GDM1 (cell line): Measurements from ENCODE around the gene ZNF804A.
"Not testable (repeated sequence)": the region's sequence is repeated elsewhere in the genome, so short reads cannot be mapped to it uniquely, and the experiment has no call there.

ENCODE experiments used
- DNase-seq: peaks from one replicate; lab custom pipeline; 2025; lab: John Stamatoyannopoulos, UW

ZNF804A gene

DNA sequence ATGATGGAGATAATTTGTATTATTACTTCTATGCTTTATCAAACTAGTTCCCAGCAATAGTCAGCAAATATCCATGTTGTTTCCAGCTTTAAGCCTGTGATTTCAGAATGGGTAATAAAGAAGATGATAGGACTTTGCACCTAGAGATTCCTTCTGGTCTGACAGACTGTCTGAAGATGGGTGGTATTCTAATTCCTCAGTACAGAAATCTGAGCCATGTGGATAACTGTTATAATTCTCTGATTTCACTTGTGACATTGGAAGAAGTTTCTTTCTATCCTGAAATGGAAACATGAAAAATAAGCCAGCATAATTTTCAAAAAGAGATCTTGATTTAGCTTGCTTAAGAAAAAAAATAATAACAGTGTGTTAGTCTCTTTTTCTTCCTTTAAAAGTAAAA lies 130.1 kb downstream of the ZNF804A start:
- no peak for DNase-seq

DNA sequence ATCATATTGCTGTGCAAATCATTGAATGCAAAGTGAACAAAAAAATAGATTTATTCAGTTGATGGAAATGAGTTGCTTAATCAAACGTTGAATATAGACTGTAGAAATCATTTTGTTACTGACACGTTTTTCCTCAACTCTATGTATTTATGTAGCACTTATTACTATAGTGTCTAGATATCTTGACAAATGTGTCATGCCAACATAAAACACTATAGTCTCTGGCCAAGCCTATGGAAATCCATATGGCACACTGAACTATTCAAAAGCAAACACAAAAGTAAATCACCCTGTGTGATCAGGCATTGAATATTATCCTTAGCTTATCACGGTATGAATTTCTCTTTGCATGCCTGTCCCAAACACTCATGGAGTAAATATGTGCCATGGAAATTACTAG lies 131.3 kb downstream of the ZNF804A start:
- DNase-seq, result no peak

DNA sequence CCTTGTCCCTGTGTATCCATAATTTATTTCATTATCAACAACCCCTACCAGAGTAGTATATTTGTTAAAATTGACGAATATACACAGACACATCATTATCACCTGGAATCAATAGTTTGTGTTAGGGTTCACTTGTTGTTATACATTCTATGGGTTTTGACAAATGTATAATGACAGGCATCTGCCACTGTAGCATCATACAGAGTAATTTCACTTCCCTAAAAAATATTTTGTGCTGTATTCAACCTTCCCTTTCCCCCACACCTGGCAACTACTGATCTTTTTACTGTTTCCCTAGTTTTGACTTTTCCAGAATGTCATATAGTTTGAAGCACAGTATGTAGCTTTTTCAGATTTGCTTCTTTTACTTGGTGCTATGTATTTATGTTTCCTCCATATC lies 132.0 kb downstream of the ZNF804A start:
- no peak for DNase-seq

DNA sequence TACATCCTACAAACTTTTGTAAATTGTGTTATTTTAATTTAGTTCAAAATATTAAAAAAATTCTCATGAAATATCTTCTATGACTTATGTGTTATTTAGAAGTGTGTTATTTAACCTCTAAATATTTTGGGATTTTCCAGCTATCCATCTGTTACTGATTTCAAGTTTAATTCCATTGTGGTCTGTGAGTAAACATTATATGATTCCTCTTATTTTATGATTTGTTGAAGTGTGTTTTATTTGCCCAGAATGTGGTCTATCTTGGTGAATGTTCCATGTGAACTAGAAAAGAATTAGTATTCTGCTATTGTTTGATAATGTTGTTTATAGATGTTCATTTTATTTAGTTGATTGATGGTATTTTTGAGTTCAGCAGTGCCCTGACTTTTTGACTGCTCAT lies 136.0 kb downstream of the ZNF804A start:
- DNase-seq, result no peak

DNA sequence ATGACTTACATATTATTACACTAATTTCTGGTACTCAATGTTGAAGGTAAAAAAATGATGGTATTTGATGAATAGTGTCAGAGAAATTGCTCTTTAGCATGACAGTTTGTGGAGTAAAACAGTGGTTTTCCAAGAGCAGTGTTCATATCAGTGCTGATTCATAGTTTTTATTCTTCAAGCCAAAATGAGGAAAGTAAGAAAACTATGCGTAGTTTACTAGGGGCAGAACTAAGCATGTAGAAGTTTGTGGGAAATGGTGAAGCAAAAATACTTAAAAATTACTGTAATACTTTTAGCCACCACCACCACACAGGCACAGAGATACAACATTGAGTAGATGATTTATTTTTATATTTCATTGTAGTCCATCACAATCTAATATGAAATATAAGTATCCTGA lies 137.3 kb downstream of the ZNF804A start:
- no peak for DNase-seq

DNA sequence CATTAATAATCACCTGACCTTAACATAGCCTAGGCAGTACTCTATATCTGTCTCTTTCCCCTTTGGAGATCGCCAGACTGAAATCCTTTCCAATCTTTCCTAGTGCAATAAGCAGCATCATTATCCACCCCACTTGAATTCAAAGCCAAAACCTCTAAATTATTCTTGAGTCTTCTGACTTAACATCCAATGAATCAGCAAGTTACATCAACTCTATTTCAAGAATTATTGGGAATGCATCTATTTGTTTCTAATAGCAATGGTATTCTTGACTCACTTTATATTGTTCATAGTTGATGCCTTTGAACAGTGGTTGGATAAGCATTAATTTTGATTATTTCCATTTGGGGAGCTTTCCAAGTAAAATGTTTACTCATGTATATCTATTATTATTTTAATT lies 144.8 kb downstream of the ZNF804A start:
- DNase-seq, result no peak

DNA sequence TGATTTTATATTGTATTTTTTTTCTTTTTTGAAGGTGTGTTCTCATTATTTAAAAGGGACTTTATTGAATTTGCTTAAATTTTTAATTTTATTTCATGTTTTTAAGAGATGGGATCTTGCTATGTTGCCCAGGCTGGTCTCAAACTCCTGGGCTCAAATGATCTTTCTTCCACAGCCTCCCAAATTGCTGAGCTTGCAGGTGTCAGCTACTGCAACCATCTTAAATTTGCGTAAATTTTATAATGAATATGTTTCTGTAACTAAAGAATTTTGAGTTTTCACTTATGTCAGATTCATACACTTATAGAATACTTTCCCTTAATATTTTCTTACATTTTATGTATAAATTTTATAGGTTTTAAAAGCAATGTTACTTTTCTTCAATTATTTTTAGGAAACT lies 157.8 kb downstream of the ZNF804A start:
- DNase-seq, result no peak

DNA sequence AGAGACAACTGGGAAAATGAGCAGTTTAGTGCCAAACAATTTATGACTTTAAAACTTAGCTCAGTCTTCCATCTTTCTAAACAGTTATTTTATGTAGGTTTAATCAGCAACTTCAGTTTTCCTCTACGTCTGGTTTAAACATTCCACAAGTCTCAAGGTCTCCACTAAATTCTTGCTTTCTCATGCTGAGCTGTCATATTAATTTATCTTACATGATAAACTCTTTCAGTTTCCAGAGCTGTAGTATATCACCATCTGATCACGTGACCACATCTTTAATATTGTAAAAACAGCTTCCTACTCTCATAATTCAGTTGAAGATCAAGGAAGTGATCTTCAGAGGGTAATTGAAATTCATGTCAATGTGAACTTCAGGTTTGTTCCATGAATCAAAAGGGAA lies 158.6 kb downstream of the ZNF804A start:
- no peak for DNase-seq

DNA sequence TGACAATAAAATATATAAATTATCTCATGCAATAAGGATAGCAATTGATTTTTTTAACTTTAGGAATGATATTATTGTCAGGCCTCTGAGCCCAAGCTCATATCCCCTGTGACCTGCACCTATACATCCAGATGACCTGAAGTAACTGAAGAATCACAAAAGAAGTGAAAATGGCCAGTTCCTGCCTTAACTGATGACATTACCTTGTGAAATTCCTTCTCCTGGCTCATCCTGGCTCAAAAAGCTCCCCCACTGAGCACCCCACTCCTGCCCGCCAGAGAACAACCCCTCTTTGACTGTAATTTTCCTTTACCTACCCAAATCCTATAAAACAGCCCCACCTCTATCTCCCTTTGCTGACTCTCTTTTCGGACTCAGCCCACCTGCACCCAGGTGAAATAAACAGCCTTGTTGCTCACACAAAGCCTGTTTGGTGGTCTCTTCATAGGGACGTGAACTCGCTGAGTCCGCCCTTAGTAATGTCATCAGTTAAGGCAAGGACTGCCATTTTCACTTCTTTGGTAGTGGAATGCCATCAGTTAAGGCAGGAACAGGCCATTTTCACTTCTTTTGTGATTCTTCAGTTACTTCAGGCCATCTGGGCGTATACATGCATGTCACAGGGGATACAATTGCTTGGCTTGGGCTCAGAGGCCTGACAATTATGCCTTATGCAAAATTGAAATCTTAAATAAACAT lies 161.4 kb downstream of the ZNF804A start:
- not testable (repeated sequence) for DNase-seq

DNA sequence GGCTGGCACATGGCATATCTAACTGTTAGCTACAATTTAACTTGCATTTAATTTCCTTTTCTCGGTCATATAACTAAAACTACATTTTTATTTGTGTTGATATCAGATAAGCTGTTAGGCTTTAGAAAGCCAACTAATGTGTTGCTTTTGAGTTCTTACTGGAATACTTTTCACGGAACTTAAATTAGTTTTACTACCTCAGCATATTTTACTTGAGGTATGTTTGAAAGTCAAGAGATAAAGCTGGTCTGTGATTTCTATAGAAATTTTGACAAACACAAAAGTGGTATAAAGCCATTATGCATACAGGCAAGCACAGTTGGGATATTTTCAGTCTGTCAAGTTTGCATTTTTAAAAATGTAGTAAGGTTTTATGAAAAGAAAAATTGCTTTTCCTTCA lies 162.6 kb downstream of the ZNF804A start:
- DNase-seq, result no peak

DNA sequence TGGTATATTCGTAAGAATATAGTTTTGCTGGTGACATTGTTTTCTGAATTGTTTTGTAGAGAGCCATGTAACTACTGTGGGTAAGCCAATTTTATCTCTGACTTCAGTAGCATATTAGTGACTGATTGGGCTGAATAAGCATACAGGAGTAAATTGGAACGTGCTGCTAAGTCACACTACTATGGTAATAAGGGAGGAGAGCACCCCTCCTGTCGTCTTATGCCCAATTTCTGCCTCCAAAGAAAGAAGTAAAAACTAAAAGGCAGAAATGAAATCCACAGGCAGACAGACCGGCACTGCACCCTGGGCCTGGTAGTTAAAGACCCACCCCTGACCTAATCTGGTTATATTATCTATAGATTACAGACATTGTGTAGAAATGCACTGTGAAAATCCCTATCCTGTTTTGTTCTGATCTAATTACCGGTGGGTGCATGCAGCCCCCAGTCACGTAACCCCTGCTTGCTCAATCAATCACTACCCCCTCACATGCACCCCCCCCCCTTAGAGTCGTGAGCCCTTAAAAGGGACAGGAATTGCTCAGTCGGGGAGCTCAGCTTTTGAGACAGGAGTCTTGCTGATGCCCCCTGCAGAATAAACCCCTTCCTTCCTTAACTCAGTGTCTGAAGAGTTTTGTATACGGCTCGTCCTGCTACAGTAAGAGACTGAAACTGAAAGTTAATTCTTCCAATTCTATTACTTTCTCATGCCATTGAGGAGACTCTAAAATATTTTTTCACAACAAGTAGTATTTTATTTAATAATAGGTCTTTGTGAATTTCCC lies 167.0 kb downstream of the ZNF804A start:
- DNase-seq, result no peak

DNA sequence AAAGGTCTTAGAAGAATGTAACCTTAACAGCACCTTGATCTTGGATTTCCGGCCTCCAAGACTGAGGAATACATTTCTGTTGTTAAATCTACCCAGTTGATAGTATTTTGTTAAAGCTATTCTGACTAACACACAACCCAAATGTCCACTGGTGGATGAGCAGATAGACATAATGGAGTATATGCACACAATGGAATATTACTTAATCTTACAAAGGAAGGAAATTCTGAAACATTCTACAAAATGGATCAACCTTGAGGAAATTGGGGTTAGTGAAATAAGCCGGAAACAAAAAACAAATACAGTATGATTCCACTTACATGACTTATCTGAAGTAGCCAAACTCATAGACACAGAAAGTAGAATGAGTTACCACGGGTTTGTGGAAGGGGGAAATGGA lies 168.7 kb downstream of the ZNF804A start:
- DNase-seq, result no peak

DNA sequence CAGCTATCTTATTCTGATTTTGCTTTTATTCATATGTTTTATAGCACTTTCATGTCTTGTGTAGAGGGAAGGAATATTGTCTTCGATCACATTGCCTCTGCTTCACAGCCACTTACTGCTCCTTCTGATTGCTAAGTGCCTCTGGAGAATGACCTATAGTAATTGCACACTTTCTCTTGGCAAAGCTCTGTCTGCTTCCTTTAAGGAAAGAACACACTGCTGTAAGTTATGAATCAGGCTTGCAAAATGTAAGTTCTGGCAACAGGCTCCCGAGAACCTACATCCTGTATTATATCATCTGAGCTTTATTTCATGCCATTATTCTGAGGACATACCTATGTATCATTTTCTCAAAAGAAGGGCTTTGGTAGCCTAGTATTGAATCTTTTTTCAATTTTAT lies 170.7 kb downstream of the ZNF804A start:
- no peak for DNase-seq

DNA sequence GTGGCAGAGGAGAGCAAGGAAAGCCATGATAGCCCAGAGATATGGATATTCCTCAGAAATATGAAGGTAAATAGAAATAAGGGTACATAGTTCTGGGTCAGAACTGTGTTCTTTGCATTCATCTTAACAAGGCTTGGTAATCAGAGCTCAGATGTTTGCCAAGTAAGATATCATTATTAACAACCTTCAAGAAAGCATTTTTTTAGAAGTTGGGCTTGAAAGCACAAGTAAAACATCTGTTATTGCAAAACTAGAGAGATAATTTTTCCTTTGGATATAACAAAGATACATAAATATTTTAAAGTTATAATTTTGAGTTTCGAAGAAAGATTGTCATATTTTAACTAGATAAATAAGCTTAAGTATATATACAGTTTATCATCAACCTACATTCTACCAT lies 171.4 kb downstream of the ZNF804A start:
- DNase-seq, result no peak

DNA sequence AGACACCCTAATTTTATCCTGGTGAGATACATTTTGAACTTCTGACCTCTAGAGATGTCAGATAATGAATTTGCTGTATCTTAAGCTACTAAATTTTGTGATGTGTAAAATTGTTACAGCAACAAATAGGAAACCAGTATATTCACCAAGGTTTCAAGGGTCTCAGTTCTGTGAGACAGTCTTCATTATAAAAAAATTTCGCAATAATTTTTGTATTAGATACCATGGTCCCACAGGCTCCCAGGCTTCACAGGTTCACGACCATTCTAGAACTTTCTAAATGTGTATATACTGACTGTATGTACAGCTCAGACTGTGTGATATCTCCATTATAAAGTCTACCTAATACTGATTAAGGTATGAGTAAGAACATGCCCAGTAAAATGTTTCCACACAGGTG lies 181.4 kb downstream of the ZNF804A start:
- DNase-seq, result no peak

DNA sequence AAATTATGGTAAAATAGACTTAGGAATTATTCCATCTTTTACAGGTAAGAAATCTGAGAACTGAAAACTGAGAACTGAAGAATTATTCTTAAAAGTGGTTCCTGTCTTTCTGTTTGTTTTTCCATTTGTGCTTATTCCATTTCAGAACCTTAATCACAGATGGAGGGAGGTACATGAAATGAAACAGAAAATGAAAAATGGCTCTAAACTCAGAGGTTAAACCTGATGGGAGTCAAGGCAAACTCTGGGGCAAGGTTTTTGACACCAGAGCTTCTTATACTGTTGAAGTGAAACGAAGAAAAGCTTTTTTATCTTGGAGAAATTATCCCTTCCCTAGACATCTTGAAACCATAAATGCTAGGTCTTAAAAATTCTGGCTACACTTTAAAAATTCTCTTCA lies 182.1 kb downstream of the ZNF804A start:
- DNase-seq, result no peak

DNA sequence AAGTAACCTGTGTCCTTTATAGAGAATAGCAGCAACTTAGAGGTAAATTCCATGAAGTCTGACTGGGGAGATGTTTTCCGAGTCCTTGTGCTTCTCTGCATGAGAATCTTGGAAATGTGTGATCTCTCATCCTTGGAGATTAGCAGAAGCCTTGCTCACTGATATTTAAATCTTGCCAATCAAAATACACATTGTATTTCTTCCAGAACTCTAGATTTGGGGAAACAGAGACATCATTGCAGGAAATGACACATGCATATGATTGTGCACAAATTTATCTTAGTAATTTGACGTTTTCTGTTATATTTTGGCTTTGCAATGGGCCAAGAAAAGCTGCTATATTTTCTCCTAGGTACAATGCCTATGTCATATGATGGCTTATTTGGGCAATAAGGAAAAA lies 182.6 kb downstream of the ZNF804A start:
- no peak for DNase-seq

DNA sequence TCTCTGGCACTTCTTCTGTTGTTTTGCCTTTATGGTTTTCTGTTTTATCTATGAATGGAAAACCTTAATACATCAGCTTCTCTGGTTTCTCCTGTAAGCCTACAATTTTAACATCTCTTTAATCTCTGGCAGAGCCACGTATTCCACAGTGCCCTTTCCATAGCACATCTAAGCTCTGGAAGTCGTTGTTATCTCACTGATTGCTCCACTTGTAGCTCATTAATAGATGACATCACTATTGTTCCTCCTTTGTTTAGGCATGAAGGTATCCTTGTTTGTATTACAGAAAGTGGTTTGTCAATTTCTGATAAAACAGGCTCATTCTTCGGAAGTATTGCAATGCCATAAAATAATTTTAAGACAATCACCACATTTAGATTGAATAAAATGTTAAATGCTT lies 185.2 kb downstream of the ZNF804A start:
- no peak for DNase-seq

DNA sequence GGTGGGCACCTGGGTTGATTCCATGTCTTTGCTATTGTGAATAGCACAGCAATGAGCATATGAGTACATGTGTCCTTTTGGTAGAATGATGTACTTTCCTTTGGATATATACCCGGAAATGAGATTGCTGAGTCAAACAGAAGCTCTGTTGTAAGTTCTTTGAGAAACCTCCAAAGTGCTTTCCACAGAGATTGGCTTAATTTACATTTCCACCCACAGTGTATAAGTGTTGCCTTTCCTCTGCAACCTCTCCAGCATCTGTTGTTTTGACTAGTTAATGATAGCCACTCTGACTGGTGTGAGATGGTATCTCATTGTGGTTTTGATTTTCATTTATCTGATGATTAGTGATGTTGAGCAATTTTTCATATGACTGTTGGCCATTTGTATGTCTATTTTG lies 194.8 kb downstream of the ZNF804A start:
- DNase-seq, result no peak

DNA sequence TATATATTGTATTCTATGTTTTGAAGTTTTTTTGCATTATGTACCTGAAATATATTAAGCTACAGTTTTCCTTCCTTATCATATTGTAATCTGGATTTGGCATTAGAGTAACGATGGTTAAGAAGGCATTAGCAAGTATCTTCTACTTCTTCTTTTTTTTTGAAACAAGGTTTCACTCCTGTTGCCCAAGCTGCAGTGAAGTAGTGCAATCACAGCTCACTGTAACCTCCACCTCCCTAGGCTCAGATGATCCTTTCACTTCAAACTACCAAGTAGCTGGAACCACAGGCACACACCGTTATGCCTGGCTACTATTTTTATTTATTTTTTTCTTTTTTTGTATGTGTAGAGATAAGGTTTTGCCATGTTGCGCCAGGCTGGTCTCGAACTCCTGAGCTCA lies 201.1 kb downstream of the ZNF804A start:
- no peak for DNase-seq

DNA sequence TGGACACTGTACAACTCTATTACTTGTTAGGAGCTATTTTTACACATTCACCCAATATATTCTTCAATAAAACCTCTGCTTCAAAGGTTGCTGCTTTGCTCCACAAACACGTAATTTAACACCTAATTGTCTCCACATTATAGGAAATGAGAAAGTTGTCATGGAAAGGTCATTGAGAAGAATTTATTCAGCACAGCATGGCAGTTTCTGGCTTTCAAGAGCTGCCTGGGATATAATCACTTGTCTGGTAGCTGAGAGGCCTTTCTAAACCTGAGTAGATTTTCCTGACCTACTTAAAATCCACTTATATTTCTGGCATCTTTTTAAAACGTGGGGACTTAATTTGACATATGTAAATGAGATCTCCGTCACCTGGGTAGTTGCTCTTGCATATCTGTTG lies 216.1 kb downstream of the ZNF804A start:
- no peak for DNase-seq

DNA sequence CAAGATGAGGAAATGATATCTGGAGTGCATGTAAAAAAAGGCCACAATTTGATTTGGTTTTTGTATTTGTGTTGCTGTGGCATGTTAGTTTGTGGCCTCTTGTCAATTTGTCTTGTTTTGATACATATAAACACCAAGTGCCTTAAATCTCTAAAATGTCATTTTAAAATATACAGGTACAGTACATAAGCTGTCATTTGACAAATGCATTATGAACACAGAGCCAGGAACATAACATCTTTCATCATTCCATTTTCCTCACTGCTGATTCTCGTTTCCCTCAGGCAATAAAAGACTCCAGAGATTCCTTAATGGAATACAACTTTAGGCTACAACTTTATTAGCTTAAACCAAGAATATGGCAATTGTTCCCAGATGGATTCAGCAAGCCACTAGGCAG lies 217.5 kb downstream of the ZNF804A start:
- DNase-seq, result no peak

DNA sequence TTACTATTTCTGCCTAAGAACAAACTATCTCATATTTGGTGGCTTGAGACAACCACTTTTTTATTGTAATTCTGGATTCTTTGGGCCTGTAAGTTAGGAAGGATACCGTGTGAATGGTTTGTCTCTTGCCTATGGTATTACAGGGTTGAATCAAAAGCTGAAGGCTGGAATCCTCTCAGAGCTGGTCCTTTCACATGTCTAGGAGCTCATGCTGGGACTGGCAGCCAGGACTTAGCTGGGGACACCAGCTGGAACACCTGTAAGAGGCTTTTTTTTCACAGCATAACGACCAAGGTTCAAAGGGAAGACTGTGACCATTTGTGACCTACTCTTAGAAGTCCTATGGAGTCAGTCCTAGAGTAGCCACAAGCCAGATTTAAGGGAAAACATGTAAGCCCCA lies 226.3 kb downstream of the ZNF804A start:
- DNase-seq, result no peak

DNA sequence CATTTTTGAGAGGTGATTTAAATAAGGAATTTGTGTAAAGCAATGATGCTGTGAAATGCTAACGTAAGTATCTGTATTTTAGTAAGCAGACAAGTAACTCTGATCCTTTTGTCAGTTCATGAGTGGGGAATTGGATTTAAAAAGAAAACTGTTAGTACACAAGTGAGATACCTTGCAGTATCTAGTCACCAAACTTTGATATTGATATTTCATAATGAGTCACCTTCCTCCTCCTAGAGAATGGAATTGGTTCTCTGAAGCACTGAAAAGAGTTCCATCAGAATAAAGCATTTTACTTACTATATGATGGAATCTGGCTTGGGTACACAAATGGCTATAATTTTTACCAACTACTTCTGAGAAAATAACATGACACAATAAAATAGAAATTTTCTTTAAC lies 232.2 kb downstream of the ZNF804A start:
- DNase-seq, result no peak
